SKM-1 treated with dmso at 0.1 percent for 144 hours (cell line): ENCODE data around the gene GBX1.

Experiments used
- DNase-seq: peaks from one replicate; lab custom pipeline; 2025; ENCODE audit not compliant: unreplicated experiment; lab: John Stamatoyannopoulos, UW

GBX1 gene

DNA sequence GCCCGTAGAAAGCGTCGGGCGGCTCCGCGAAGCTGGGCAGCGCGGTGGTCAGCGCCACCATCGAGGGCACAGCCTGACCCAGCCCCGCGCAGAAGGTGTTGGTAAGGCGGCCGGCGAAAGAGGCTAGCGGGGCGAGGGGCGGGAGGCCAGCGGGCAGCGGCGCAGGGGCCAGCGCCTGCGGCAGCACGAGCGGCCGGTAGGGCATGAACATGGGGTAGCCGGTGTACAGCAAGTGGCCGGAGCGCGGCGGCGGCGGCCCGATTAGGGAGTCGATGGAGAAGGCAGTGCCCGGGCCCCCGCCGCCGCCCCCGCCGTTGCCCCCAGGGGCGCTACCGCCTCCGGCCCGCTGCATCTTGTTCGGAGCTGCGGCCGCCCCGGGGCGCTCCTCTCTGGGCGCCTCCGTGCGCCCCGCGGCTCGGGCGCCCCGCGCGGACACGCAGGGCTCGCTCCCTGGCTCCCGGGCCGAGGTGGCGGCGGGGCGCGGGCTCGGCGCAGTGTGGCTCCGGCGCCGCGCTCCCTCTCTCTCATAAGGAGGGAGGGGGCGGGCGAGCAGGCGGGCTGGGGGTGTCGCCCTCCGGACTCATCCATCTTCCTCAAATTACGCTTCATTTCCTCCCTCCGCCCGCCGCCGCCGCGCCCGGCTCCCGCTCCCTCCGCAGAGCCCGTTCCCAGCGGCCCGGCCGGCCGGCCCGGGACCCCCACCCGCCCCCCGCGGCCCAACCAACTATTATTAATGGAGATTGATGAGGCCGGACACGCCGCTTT is at the start of gene GBX1:
Gene GBX1 (minus strand): TSS at position 498 of the 765 bp plus-strand sequence. CDS start 146 bp downstream, at position 352.
- DNase-seq: no peak

GRCh38 chr7:151215396-151215795 is 47.9 kb upstream of the GBX1 start:
- no peak for DNase-seq

GRCh38 chr7:151213826-151214225 is 46.3 kb upstream of the GBX1 start:
- DNase-seq: no peak

DNA sequence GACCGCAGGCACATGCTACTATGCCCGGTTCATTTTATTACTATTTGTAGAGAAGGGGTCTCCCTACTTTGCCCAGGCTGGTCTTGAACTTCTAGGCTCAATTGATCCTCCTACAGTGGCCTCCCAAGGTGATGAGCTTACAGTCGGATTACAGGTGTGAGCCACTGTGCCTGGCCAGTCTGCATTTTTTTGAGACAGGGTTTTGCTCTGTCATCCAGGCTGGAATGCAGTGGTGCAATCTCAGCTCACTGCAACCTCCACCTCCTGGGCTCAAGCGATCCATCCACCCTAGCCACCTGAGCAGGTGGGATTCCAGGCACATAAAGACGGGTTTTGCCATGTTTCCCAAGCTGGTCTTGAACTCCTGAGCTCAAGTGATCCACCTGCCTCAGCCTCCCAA is 45.1 kb upstream of the GBX1 start:
- no peak for DNase-seq

- DNase-seq: no peak
These were observed 43.8 kb upstream of the GBX1 start for GRCh38 chr7:151211155-151211772.

DNA sequence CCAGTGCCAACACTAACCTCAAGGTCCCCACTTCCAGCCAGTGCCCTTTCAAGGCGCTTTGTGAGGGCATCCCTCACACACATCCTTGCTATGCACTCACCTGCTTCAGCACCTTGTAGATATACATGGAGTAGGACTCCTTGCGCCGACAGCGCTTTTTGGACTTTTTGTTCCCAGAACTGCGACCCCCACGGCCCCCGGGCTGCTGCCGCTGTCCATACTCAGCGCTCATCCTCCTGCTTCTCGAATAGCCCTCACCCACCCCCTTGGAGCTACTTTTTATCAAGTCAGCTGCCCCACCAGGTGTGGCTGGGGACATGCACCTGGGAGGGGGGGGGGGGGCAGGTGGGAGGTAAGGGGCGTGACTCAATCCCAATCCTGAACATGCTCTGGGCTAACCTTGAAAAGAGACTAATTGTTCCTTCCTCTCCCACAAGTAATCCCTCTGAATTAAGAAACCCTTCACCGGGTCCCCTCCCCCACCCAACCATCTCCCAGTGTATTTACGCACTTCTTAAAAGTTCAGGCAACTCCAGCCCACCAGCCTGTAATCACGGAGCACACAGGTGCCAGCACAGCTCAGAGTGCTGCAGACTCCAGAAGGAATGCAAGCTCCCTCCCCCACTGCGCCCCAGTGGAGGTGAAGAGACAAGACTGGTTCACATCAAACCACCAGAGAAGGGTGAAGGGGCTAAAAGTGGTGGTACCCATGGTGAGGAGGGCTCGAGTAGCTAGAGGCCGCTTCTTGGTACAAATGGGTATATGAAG is 42.8 kb upstream of the GBX1 start, which contains the start of gene H2BK1:
Gene H2BK1 (minus strand): TSS at position 402 of the 768 bp plus-strand sequence. CDS start 170 bp downstream, at position 232.
- no peak for DNase-seq

DNA sequence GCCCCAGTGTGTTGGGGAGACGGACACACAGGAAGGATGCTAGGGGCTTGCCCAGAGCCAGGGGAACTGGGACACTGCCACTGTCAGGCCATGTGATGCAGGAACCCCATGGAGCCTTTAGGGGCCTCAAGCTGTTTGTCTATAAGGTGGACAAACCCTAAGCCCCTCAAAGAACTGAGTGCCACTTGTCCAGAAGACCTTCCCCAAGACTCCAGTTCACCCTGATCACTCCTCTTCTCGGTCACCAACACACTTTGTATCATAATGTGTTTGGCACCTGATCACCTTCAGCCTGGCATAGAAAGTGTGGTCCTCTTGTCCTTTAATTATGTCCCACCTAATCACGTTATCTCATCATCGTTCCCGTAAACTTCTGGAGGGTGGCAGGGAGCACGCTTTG is 42.1 kb upstream of the GBX1 start:
- no peak for DNase-seq

DNA sequence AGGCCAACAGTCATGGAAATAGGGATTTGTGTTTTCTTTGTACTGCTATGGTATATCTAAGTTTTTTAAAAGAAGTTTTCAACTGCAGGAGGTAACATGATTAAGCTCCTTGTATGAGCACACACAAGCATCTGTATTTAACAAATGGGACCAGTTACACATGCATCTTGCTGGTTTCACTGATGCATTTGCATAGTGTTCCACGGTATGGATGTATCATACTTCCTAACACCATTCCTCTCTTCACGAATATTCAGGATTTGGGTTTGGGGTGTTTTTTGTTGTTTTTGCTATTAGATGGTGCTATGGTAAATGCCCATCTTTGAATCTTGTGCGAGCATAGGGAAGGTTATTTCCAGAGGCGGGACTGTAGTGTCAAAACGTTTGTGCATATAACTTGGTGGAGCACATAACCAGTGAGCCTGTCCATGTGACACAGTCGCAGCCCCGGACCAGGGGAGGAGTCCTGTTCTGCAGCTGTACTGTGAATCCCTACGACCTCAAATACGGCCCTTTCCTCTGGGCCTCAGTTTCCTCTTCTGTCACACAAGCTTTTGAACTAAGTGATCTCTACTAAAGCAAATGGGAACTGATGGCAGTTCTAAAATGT is 40.9 kb upstream of the GBX1 start:
- no peak for DNase-seq

DNA sequence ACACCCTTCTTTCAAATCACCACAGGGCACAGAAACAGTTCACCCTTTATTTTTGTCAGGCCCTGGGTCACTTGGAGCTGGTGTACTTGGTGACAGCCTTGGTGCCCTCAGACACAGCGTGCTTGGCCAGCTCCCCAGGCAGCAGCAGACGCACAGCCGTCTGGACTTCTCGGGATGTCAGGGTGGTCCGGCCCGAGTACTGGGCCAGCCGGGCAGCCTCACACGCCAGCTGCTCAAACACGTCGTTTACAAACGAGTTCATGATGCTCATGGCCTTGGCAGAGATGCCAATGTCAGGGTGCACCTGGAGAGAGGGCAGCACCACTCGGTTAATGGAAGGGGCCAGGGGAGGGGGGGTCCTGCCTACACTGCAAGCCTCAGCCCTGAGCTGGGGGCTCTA is 40.3 kb upstream of the GBX1 start:
- no peak for DNase-seq

- no peak for DNase-seq
These were observed 39.8 kb upstream of the GBX1 start for GRCh38 chr7:151207315-151207714.

GRCh38 chr7:151206914-151207313 is 39.4 kb upstream of the GBX1 start:
- no peak for DNase-seq

- DNase-seq: no peak
These were observed 38.2 kb upstream of the GBX1 start for GRCh38 chr7:151205730-151206129.

- no peak for DNase-seq
These were observed 37.0 kb upstream of the GBX1 start for GRCh38 chr7:151204383-151205032.

GRCh38 chr7:151202836-151203235 is 35.3 kb upstream of the GBX1 start:
- no peak for DNase-seq

- DNase-seq: no peak
These were observed 34.3 kb upstream of the GBX1 start for GRCh38 chr7:151201751-151202150.

- DNase-seq: no peak
These were observed 33.9 kb upstream of the GBX1 start for GRCh38 chr7:151201344-151201743.

GRCh38 chr7:151198945-151199848 is 31.7 kb upstream of the GBX1 start:
- DNase-seq: no peak

- DNase-seq: no peak
These were observed 30.4 kb upstream of the GBX1 start for GRCh38 chr7:151197932-151198331.

DNA sequence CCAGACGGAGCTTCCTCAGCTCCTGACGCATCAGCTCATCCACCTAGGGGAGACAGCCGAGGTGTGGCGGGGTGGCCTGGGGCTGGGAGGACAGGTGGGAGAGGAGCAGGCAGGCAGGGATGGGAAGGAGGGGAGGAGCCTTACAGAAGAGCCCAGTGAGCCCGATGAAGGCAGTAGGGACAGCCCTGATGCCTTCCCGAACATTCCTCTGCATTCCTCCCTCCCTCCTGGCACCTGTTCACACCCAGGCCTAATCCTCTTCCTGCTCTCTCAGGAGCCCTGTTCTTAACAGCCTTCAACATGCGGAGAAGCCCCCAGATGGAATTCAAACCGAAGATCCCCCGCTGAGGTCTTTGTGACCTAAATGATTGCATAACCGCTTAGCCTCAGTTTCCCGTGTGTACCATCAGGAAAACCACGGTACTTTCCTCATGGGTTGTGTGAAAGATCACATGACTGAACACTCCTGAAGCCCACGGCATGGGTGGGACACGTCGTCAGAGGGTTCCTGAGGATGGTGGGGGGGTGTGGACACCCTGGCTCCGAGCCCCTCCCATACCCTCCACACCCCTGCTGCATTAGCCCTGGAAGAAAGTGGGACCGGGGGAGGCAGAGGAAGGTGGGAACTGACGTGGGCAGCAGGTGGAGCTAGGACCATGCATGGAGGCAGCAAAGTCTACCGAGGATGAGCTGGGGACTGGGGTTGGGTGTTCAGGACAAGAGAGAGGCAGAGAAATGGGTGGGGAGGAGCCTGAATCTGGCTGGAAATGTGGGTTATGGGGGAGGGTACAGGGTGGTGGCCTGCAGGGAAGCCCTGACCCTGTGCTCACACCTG is 28.3 kb upstream of the GBX1 start:
- DNase-seq: no peak
